HG02884 (cell line): ENCODE results near the gene CTTN.
"Not testable (repeated sequence)": the region's sequence is repeated elsewhere in the genome, so short reads cannot be mapped to it uniquely, and the experiment has no call there.

Experiments
- ATAC-seq: cut with Tn5 transposase; IDR thresholded peaks from one replicate; pipeline ENCODE4 v1.9.1; 2021; ENCODE audit warnings: mild to moderate bottlenecking, moderate library complexity; ENCODE audit not compliant: unreplicated experiment

The CTTN gene

GRCh38 chr11:70381350-70381749 is 17.0 kb upstream of the CTTN start:
- ATAC-seq = no peak

GRCh38 chr11:70381872-70382861 is 16.2 kb upstream of the CTTN start:
- ATAC-seq = no peak

- ATAC-seq = no peak
Measured at GRCh38 chr11:70383664-70384565, 14.4 kb upstream of the CTTN start.

GRCh38 chr11:70384566-70385152 is 13.7 kb upstream of the CTTN start:
- no peak for ATAC-seq

GRCh38 chr11:70387564-70387963 is 10.8 kb upstream of the CTTN start:
- ATAC-seq = no peak

- no peak for ATAC-seq
Measured at GRCh38 chr11:70389201-70389600, 9.1 kb upstream of the CTTN start.

- ATAC-seq = not testable (repeated sequence)
Measured at GRCh38 chr11:70390882-70391281, 7.4 kb upstream of the CTTN start.

- ATAC-seq = no peak
Measured at GRCh38 chr11:70394211-70394950, 3.9 kb upstream of the CTTN start.

GRCh38 chr11:70397336-70397982 is 870 bp upstream of the CTTN start:
- ATAC-seq = no peak

GRCh38 chr11:70398834-70399680 is 728 bp downstream of the CTTN start:
- ATAC-seq = no peak

- no peak for ATAC-seq
Measured at GRCh38 chr11:70399681-70400112, 1.4 kb downstream of the CTTN start.

- ATAC-seq = no peak
Measured at GRCh38 chr11:70400643-70401042, 2.3 kb downstream of the CTTN start.

GRCh38 chr11:70402016-70402415 is 3.7 kb downstream of the CTTN start:
- ATAC-seq = no peak

- ATAC-seq = no peak
Measured at GRCh38 chr11:70402685-70403084, 4.4 kb downstream of the CTTN start.

GRCh38 chr11:70404244-70404643 is 5.9 kb downstream of the CTTN start:
- no peak for ATAC-seq

- ATAC-seq = no peak
Measured at GRCh38 chr11:70405679-70406395, 7.5 kb downstream of the CTTN start.

- ATAC-seq = no peak
Measured at GRCh38 chr11:70407121-70407520, 8.8 kb downstream of the CTTN start.

- ATAC-seq = no peak
Measured at GRCh38 chr11:70407814-70408213, 9.5 kb downstream of the CTTN start.
